Astrocyte (in vitro differentiated cells and primary cell): ENCODE results near the gene CALCOCO1.

ENCODE experiments used
- CTCF ChIP-seq: IDR thresholded peaks from 2 replicates; pipeline ENCODE4 v1.5.1; 2011; ENCODE audit warnings: low read depth, mild to moderate bottlenecking, inconsistent platforms, low read length, moderate library complexity; ENCODE audit not compliant: insufficient read depth
- EZH2 ChIP-seq: IDR thresholded peaks from 2 replicates; pipeline ENCODE4 v1.6.1; 2012; ENCODE audit warnings: mild to moderate bottlenecking, low read length, inconsistent platforms; ENCODE audit not compliant: insufficient read depth

GRCh38 chr12:53736592-53736991 is 9.3 kb upstream of the CALCOCO1 start:
- TF ChIP-seq CTCF (no peak), EZH2 (no peak)
